Erythroblast (primary cell): Measurements from ENCODE around the gene SLC35E4.

Experiments used
- GATA1 ChIP-seq: IDR thresholded peaks from 2 replicates; pipeline ENCODE4 v1.6.1; 2011; ENCODE audit warnings: low read depth, mild to moderate bottlenecking, control low read depth, low read length, moderate library complexity
- POLR2A ChIP-seq: IDR thresholded peaks from 2 replicates; pipeline ENCODE4 v1.6.1; 2011; ENCODE audit warnings: mild to moderate bottlenecking, low read length

- TF ChIP-seq POLR2A (no peak), GATA1 (no peak)
These were observed 60.5 kb downstream of the SLC35E4 start for GRCh38 chr22:30695871-30696655.
